ENCODE data around the gene ITPK1.

ITPK1 gene

GRCh38 chr14:92988786-92989755 is 126.7 kb downstream of the ITPK1 start:
- no peak for DNase-seq (ENCODE audit: low read depth)

- no peak for DNase-seq (ENCODE audit: low read depth)
These were observed 127.8 kb downstream of the ITPK1 start for GRCh38 chr14:92987713-92988510.

GRCh38 chr14:92987148-92987570 is 128.6 kb downstream of the ITPK1 start:
- no peak for DNase-seq (ENCODE audit: low read depth)

- DNase-seq (ENCODE audit: low read depth): no peak
These were observed 129.2 kb downstream of the ITPK1 start for GRCh38 chr14:92986254-92987147.

GRCh38 chr14:92985521-92985920 is 130.2 kb downstream of the ITPK1 start:
- no peak for DNase-seq (ENCODE audit: low read depth)

GRCh38 chr14:92984896-92985295 is 130.8 kb downstream of the ITPK1 start:
- no peak for DNase-seq (ENCODE audit: low read depth)

- no peak for DNase-seq (ENCODE audit: low read depth)
These were observed 131.5 kb downstream of the ITPK1 start for GRCh38 chr14:92984082-92984788.

- no peak for DNase-seq (ENCODE audit: low read depth)
These were observed 132.8 kb downstream of the ITPK1 start for GRCh38 chr14:92982956-92983355.

GRCh38 chr14:92981726-92982125 is 134.0 kb downstream of the ITPK1 start:
- DNase-seq (ENCODE audit: low read depth): no peak

GRCh38 chr14:92980866-92981265 is 134.9 kb downstream of the ITPK1 start:
- no peak for DNase-seq (ENCODE audit: low read depth)

GRCh38 chr14:92978229-92979021 is 137.3 kb downstream of the ITPK1 start:
- no peak for DNase-seq (ENCODE audit: low read depth)

GRCh38 chr14:92976268-92976667 is 139.5 kb downstream of the ITPK1 start:
- DNase-seq (ENCODE audit: low read depth): no peak

GRCh38 chr14:92974541-92975345 is 141.0 kb downstream of the ITPK1 start:
- DNase-seq (ENCODE audit: low read depth): no peak

- no peak for DNase-seq (ENCODE audit: low read depth)
These were observed 141.8 kb downstream of the ITPK1 start for GRCh38 chr14:92973798-92974372.

GRCh38 chr14:92973261-92973797 is 142.4 kb downstream of the ITPK1 start:
- no peak for DNase-seq (ENCODE audit: low read depth)

GRCh38 chr14:92971601-92972180 is 144.0 kb downstream of the ITPK1 start:
- no peak for DNase-seq (ENCODE audit: low read depth)

GRCh38 chr14:92970271-92970670 is 145.5 kb downstream of the ITPK1 start:
- DNase-seq (ENCODE audit: low read depth): no peak

GRCh38 chr14:92969871-92970270 is 145.9 kb downstream of the ITPK1 start:
- no peak for DNase-seq (ENCODE audit: low read depth)

GRCh38 chr14:92969430-92969829 is 146.3 kb downstream of the ITPK1 start:
- DNase-seq (ENCODE audit: low read depth): no peak
